Measurements from ENCODE around the gene UQCRC2.
"Not testable (repeated sequence)": the region's sequence is repeated elsewhere in the genome, so short reads cannot be mapped to it uniquely, and the experiment has no call there.

Gene UQCRC2

DNA sequence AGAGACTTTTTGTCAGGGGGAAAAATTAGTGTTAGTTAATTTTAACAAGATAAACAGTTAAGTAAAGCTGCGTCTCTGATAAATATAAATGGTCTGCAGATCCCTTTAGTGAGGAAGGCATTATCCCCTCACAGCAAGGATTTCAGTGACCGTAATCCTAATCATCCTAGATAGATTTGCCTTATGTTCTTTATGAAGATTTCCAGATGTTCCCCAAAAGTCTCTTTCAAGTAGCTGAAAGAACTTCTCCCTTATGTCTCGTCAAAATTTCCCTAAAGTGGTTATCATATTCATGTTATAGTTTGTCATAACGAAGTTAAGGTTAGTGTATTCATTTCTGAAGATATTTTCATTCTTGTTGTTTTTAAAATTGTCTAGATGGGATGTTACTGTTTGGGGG is 60.3 kb downstream of the UQCRC2 start:
- no peak for FAIRE-seq

DNA sequence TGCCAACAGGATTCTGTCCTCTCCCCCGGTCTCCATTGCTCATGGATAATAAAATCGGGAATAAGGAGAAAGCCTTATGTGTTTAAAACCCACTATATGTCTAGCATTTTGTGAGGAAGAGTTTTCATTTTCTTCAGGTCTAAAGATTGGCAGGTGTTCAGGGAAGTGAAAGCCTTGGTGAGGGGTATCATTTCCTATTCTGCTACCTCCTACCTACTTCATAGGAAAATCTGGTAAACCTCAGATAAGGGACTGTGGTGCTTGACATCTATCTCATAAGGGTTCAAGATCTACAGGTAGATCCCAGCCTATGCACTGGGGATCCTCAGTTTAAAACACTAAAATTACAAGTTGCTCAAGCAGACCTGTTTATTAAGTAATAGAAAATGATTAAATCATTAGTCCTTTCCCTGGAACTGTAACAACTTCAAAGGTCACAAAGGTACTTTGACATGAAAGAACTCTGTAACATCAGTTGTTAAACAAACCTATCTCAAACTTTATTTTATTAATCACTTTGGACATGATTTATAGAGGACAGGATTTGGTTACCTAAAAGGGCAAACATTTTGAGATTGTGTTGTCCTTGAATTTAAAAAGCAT is 61.2 kb downstream of the UQCRC2 start:
- peak; percentile 76 for FAIRE-seq

DNA sequence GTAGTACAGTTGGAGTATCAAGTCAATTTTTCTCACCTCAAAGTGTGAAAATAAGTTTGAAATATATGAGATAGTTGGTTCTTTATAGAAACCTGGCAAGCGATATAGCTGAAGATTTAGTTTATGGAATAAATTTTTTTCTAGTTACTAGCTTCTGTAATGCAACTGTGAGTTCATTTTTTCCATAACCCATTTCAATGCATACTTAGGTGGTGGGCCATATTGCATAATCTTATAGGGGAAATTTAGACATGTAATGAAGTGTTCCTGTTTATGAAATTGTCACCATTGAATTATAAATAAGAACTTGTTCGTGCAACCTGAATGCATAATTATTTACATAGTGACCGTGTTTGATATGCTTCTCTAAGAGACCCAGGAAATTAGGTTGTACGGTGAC is 63.8 kb downstream of the UQCRC2 start:
- no peak for FAIRE-seq

DNA sequence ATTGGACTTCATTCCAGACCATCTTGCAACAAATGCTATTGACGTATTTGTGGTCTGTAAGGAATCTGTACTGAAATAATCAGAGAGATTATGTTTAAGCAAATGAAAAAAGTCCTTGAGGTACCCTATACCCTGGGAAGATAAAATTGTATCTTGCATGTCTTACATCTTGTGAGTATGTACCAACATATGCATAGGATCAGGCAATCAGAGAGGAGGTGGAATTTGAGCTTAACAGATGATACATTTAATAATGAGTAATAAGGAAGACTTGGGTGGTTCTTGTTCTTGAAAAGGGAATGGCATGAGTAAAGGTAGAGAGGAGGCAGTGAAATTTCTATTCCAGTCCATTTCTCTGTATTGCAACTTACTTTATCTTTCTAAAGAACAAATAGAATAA is 65.4 kb downstream of the UQCRC2 start:
- peak; percentile 47 for FAIRE-seq

DNA sequence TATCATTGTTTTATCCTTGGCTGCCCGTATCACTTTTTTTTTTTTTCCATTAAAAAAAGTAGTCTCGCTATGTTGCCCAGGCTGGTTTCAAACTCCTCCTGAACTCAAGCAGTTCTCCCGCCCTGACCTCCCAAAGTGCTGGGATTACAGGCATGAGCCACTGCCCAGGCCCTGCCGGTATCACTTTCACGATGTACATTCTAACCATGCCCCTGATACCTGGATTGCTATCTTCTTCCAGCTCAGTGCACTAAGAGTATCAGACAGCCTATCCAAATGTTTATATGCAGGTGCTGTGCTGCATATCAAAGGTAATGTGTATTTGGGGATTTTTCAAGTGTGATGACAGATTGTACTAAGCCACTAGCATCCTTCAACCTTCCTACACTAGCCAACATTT is 69.0 kb downstream of the UQCRC2 start:
- FAIRE-seq: no peak

DNA sequence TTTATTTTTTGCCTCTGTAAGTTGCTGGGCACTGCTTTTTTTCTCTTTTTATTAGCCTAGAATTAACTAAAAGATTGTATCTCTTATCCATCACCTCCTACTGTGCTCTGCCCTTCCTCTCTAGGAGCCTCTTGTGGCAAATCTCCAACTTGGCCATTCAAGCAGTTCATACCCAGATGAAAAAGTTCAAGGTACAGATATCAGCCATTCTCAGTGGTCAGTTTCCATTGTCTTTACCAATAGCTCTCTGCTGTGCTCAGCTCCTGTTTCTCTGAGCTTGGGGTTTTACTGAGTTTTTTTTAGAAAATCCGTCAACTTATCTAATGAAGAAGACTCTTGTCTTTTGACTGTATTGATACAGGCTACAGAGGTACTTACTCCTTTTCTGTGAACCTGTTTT is 70.3 kb downstream of the UQCRC2 start:
- peak; percentile 6 for FAIRE-seq

DNA sequence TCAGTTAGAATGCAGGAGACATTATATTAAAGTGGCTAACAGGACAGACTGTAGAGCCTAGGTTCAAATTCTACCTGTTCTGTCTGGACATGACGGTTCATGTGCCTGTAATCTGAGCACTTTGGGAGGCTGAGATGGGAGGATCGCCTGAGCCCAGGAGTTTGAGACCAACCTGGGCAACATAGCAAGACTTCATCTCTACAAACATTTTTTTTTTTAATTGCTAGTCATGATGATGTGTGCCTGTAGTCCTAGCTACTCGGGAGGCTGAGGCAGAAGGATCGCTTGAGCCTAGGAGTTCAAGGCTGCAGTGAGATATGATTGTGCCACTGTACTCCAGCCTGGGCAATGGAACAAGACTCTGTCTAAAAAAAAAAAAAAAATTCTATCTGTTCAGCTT is 71.6 kb downstream of the UQCRC2 start:
- not testable (repeated sequence) for FAIRE-seq

DNA sequence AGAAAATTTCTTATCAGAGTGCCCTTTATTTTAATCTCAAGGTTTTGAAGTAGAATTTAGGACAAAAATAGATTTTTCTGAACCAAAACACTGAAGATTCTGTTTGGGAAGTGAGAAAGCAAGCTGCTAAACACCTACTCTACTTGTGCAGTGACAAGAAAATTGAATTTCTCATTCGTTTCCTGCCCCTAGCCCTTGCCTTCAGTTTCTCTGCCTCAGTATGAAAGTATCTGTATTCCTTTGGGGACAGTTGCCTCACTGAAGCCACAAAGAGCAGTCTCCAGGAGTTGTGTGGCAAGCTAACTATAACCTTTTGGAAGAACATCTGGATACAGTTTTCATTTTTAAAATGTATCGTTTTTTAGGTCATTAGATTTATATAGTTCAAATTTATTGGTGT is 74.5 kb downstream of the UQCRC2 start:
- no peak for FAIRE-seq

DNA sequence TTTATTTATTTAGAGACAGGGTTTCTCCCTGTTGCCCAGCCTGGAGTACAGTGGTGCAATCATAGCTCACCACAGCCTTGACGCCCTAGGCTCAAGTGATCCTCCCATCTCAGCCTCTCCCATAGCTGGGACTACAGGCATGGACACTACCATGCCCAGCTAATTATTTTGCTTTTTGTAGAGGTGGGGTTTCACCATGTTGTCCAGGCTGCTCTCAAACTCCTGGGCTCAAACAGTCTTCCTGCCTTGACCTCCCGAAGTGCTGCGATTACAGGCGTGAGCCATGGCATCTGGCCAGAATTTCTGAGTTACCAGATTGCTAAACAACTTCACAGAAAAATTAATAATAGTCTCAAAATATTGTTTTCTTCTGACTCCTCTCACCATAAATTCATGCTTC is 76.5 kb downstream of the UQCRC2 start:
- no peak for FAIRE-seq

DNA sequence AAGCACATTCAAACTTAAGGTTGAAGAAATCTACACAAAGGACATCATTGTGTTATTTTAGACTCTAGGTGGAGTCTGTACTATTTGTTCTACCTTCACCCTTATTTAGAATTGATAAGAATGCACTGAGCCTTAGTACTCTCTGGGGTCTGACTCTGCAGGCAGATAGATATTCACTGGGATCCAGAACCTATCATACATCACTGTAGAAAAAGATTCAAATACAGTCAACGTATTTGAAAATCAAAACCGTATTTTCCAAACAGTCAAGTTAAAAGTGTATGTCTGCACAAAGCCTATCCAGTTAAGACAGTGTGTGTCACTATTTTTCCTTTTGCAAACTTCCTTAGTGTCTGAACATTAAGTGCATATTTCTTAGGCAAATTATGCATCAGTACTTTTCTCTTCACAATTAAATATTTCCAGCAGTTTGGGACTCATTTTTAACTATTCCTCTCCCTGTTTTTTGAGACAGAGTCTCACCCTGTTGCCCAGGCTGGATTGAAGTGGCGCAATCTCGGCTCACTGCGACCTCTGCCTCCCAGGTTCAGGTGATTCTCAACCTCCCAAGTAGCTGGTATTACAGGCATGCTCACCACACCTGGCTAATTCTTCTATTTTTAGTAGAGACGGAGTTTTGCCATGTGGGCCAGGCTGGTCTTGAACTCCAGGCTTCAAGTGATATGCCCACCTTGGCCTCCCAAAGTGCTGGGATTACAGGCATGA is 77.1 kb downstream of the UQCRC2 start:
- no peak for FAIRE-seq

DNA sequence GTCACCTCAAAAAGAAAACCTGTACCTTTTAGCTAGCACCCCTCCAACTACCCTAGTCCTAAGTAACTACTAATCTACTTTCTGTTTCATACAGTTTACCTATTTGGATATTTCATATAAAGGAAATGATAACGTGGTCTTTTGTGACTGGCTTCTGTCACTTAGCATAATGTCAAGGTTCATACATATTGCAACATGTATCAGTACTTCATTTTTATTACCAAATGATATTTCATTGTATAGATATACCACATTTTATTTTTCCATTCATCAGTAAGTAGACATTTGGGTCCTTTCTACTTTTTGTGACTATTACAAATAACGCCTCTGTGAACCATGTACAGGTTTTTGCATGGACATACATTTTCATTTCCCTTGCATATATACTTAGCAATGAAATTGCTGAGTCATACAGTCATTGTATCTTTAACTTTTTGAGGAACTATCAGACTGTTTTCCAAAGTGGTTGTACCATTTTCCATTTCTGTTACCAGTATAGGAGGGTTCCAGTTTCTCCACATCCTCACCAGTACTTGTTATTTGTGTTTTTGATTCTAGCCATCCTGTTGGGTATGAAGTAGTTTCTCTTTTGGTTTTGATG is 78.4 kb downstream of the UQCRC2 start:
- FAIRE-seq: no peak
